Breast epithelium (tissue), 4 donors: ENCODE data around the gene SFXN1. TPM values are rescaled to one million over a fixed set of nuclear protein-coding genes. Genes with fewer than 3 reads are reported as not detected.

Experiments
- DNase-seq, 2 donors: peaks; one replicate each; pipeline ENCODE4 v3.0.0-alpha.2; 2019; ENCODE audit warnings: low spot score in 2 of 2
- H3K27ac ChIP-seq, 2 donors: fragments of 200-600 bp; sonication (generic) in 1 of 2; one replicate each; pipeline ENCODE4 v1.5.1; 2016 to 2019; ENCODE audit warnings: mild to moderate bottlenecking in 1 of 2
- H3K27me3 ChIP-seq, 2 donors: fragments of 200-600 bp; sonication (generic) in 1 of 2; one replicate each; pipeline versions ENCODE4 v1.5.1 to v1.6.0; 2017 to 2019; ENCODE audit warnings: control low read depth in 1 of 2, mild to moderate bottlenecking in 1 of 2
- H3K36me3 ChIP-seq: fragments of 200-600 bp; one replicate; pipeline ENCODE4 v1.5.1; 2019
- H3K4me1 ChIP-seq, 2 donors: fragments of 200-600 bp; sonication (generic); one replicate each; pipeline ENCODE4 v1.5.1; 2016 to 2019; ENCODE audit warnings: control low read depth in 1 of 2
- H3K4me3 ChIP-seq, 3 donors: fragments of 200-600 bp; sonication (generic); 1 replicate in 2 of 3; 2 replicates in 1 of 3; pipeline ENCODE4 v1.5.1; 2016 to 2019; ENCODE audit warnings: mild to moderate bottlenecking in 3 of 3, moderate library complexity in 2 of 3
- H3K9me3 ChIP-seq, 2 donors: fragments of 200-600 bp; sonication (generic) in 1 of 2; one replicate each; pipeline ENCODE4 v1.5.1; 2016 to 2019; ENCODE audit warnings: control low read depth in 1 of 2
- CTCF ChIP-seq, 3 donors: fragments of 450-650 bp; IDR thresholded peaks; one replicate each; pipeline ENCODE4 v1.5.1; 2016 to 2017; ENCODE audit warnings: antibody characterized with exemption in 3 of 3, mild to moderate bottlenecking in 3 of 3, moderate library complexity in 3 of 3
- POLR2A ChIP-seq: fragments of 450-650 bp; IDR thresholded peaks from one replicate; pipeline ENCODE4 v1.6.1; 2016; ENCODE audit warnings: antibody characterized with exemption, mild to moderate bottlenecking, moderate library complexity
- POLR2AphosphoS5 ChIP-seq, 3 donors: sonication (generic); formaldehyde crosslinking; IDR thresholded peaks; one replicate each; pipeline ENCODE4 v1.6.1; 2017; ENCODE audit warnings: antibody characterized with exemption in 3 of 3
- intact Hi-C: fragments of 100-400 bp; cut with DNase I; formaldehyde crosslinking; loops from one replicate; pipeline ENCODE4 v1.15.1; 2023; ENCODE audit warnings: low total_unique reads
- total RNA-seq, 3 donors: library from RNA; depleted of rRNA; stranded (reverse); fragments of >200 nt; gene quantifications; one replicate each; pipeline ENCODE4 v1.1.0, GENCODE V29; 2016

SFXN1 gene
- total RNA-seq, 3 donors from 2014 or later = 16.6 to 30.5 (median 20.9) TPM

GRCh38 chr5:175560011-175560410 is 81.7 kb downstream of the SFXN1 start:
- Histone ChIP-seq H3K4me3 (no peak overlapping the region), H3K27ac (no peak overlapping the region), H3K36me3 (no peaks in the 10 kb centered on the region), H3K9me3 (peaks cover 0 to under 1% of the 10 kb centered on the region in 2 donors), H3K27me3 (peaks cover 0 to 6% of the 10 kb centered on the region in 2 donors), H3K4me1 (no peaks in the 10 kb centered on the region)
- DNase-seq = no peak
- TF ChIP-seq CTCF (IDR thresholded peaks at IDR 0.05) (no peak), POLR2AphosphoS5 (IDR thresholded peaks at IDR 0.05) (no peak), POLR2A (no peak)
- intact Hi-C loops = no loop called here

GRCh38 chr5:175561085-175561484 is 82.7 kb downstream of the SFXN1 start:
- intact Hi-C loops = no loop called here
- no peaks in the 10 kb centered on the region for H3K4me1 ChIP-seq
- peaks cover 0 to 6% of the 10 kb centered on the region in 2 donors for H3K27me3 ChIP-seq

GRCh38 chr5:175564716-175565115 is 86.4 kb downstream of the SFXN1 start:
- Histone ChIP-seq H3K4me3 (no peak overlapping the region), H3K9me3 (no peaks in the 10 kb centered on the region), H3K4me1 (no peaks in the 10 kb centered on the region), H3K36me3 (no peaks in the 10 kb centered on the region), H3K27me3 (peaks cover 0 to 6% of the 10 kb centered on the region in 2 donors), H3K27ac (no peak overlapping the region)
- DNase-seq = no peak
- TF ChIP-seq CTCF (IDR thresholded peaks at IDR 0.05) (no peak), POLR2A (no peak), POLR2AphosphoS5 (IDR thresholded peaks at IDR 0.05) (no peak)
- intact Hi-C loops = no loop called here

More at GRCh38 chr5:175561085-175561484, 82.7 kb downstream of the SFXN1 start:
- Histone ChIP-seq H3K36me3 (no peaks in the 10 kb centered on the region), H3K4me3 (no peak overlapping the region), H3K27ac (no peak overlapping the region), H3K9me3 (no peaks in the 10 kb centered on the region)
- TF ChIP-seq CTCF (IDR thresholded peaks at IDR 0.05) (no peak), POLR2AphosphoS5 (IDR thresholded peaks at IDR 0.05) (no peak), POLR2A (no peak)
- DNase-seq = no peak

GRCh38 chr5:175566697-175567096 is 88.3 kb downstream of the SFXN1 start:
- no peaks in the 10 kb centered on the region for H3K9me3 ChIP-seq
- H3K36me3 ChIP-seq = no peaks in the 10 kb centered on the region
- intact Hi-C loops = no loop called here
- no peak for DNase-seq
- no peak overlapping the region for H3K27ac ChIP-seq
- no peaks in the 10 kb centered on the region for H3K4me1 ChIP-seq
- no peak overlapping the region for H3K4me3 ChIP-seq
- peaks cover 0 to 6% of the 10 kb centered on the region in 2 donors for H3K27me3 ChIP-seq
- TF ChIP-seq POLR2AphosphoS5 (IDR thresholded peaks at IDR 0.05) (no peak), CTCF (IDR thresholded peaks at IDR 0.05) (no peak), POLR2A (no peak)

GRCh38 chr5:175567954-175568353 is 89.6 kb downstream of the SFXN1 start:
- H3K27me3 ChIP-seq = peaks cover 0 to 6% of the 10 kb centered on the region in 2 donors
- H3K36me3 ChIP-seq = no peaks in the 10 kb centered on the region
- no peaks in the 10 kb centered on the region for H3K4me1 ChIP-seq
- TF ChIP-seq CTCF (IDR thresholded peaks at IDR 0.05) (no peak), POLR2A (no peak), POLR2AphosphoS5 (IDR thresholded peaks at IDR 0.05) (no peak)
- no peak overlapping the region for H3K4me3 ChIP-seq
- intact Hi-C loops = no loop called here
- H3K27ac ChIP-seq = no peak overlapping the region
- DNase-seq = no peak
- no peaks in the 10 kb centered on the region for H3K9me3 ChIP-seq
